Activated naive CD4-positive, alpha-beta T cell treated with anti-CD3 and anti-CD28 coated beads, Interleukin-2, amount 10 ng/mL, durations not matched to agents 7 days and 5 days (primary cell): Measurements from ENCODE around the gene CDC42SE2.
"Not testable (repeated sequence)": the region's sequence is repeated elsewhere in the genome, so short reads cannot be mapped to it uniquely, and the experiment has no call there.

ENCODE experiments used
- CTCF ChIA-PET: fragments of 350-600 bp; sonication (Branson Sonifier 250); formaldehyde crosslinking; loops from one replicate; lab custom pipeline; 2021; ENCODE audit warnings: antibody characterized with exemption; lab: Charles Lee
- DNase-seq: peaks from one replicate; pipeline ENCODE4 v3.0.0-alpha.2; 2020
- H3K27ac Mint-ChIP-seq: one replicate; pipeline ENCODE4 v1.8.0; 2021; ENCODE audit warnings: mild to moderate bottlenecking, moderate library complexity, mixed read lengths
- H3K27me3 Mint-ChIP-seq: one replicate; pipeline ENCODE4 v1.8.0; 2021; ENCODE audit warnings: mild to moderate bottlenecking, mixed read lengths
- H3K36me3 Mint-ChIP-seq: one replicate; pipeline ENCODE4 v1.8.0; 2021; ENCODE audit warnings: mixed read lengths
- H3K4me1 Mint-ChIP-seq: one replicate; pipeline ENCODE4 v1.8.0; 2021; ENCODE audit warnings: mixed read lengths
- H3K4me3 Mint-ChIP-seq: one replicate; pipeline ENCODE4 v1.8.0; 2021; ENCODE audit warnings: mild to moderate bottlenecking, moderate library complexity, mixed read lengths
- H3K9me3 Mint-ChIP-seq: one replicate; pipeline ENCODE4 v1.8.0; 2021; ENCODE audit warnings: mixed read lengths

Gene CDC42SE2

GRCh38 chr5:131228646-131229045, 35.2 kb upstream of the CDC42SE2 start:
- Mint-ChIP-seq H3K27me3 (no peaks in the 10 kb centered on the region), H3K4me3 (no peak overlapping the region), H3K27ac (no peak overlapping the region), H3K4me1 (peaks cover 8% of the 10 kb centered on the region), H3K9me3 (no peaks in the 10 kb centered on the region), H3K36me3 (no peaks in the 10 kb centered on the region)
- DNase-seq, result no peak
- CTCF ChIA-PET, result interaction anchor here (0.6 kb wide), 1 partner anchor 35 kb away, joined by 5 read pairs; the partner anchor contains the start of gene CDC42SE2

- Mint-ChIP-seq H3K36me3 (no peaks in the 10 kb centered on the region), H3K9me3 (no peaks in the 10 kb centered on the region), H3K4me3 (no peak overlapping the region), H3K4me1 (peaks cover 8% of the 10 kb centered on the region), H3K27me3 (no peaks in the 10 kb centered on the region), H3K27ac (no peak overlapping the region)
- DNase-seq, result no peak
- CTCF ChIA-PET, result no interaction called here
These were observed 34.2 kb upstream of the CDC42SE2 start for GRCh38 chr5:131229623-131230022.

- Mint-ChIP-seq H3K4me3 (no peak overlapping the region), H3K27me3 (no peaks in the 10 kb centered on the region), H3K27ac (no peak overlapping the region), H3K9me3 (no peaks in the 10 kb centered on the region), H3K4me1 (peaks cover 8% of the 10 kb centered on the region), H3K36me3 (no peaks in the 10 kb centered on the region)
- no peak for DNase-seq
- CTCF ChIA-PET, result no interaction called here
These were observed 33.4 kb upstream of the CDC42SE2 start for GRCh38 chr5:131230406-131230805.

- Mint-ChIP-seq H3K4me1 (peaks cover 2% of the 10 kb centered on the region), H3K27me3 (no peaks in the 10 kb centered on the region), H3K27ac (no peak overlapping the region), H3K36me3 (peaks cover 4% of the 10 kb centered on the region), H3K4me3 (no peak overlapping the region), H3K9me3 (no peaks in the 10 kb centered on the region)
- CTCF ChIA-PET, result no interaction called here
- DNase-seq, result no peak
These were observed 24.2 kb upstream of the CDC42SE2 start for GRCh38 chr5:131239686-131240085.

GRCh38 chr5:131242728-131243255, 21.1 kb upstream of the CDC42SE2 start:
- Mint-ChIP-seq H3K36me3 (peaks cover 7% of the 10 kb centered on the region), H3K9me3 (peaks cover 6% of the 10 kb centered on the region), H3K4me1 (peaks cover 2% of the 10 kb centered on the region), H3K27ac (no peak overlapping the region), H3K4me3 (no peak overlapping the region), H3K27me3 (no peaks in the 10 kb centered on the region)
- CTCF ChIA-PET, result no interaction called here
- DNase-seq, result no peak

- H3K9me3 Mint-ChIP-seq, result peaks cover 6% of the 10 kb centered on the region
- DNase-seq, result no peak
- H3K4me1 Mint-ChIP-seq, result peaks cover 17% of the 10 kb centered on the region
- CTCF ChIA-PET, result interaction anchor here (1.4 kb wide), 1 partner anchor 137 kb away, joined by 4 read pairs; no protein-coding TSS in a partner anchor
- peaks cover 7% of the 10 kb centered on the region for H3K36me3 Mint-ChIP-seq
- no peak overlapping the region for H3K4me3 Mint-ChIP-seq
- no peak overlapping the region for H3K27ac Mint-ChIP-seq
- no peaks in the 10 kb centered on the region for H3K27me3 Mint-ChIP-seq
These were observed 18.5 kb upstream of the CDC42SE2 start for GRCh38 chr5:131245312-131245711.

GRCh38 chr5:131245948-131246347, 17.9 kb upstream of the CDC42SE2 start:
- H3K27ac Mint-ChIP-seq, result no peak overlapping the region

GRCh38 chr5:131246504-131246903, 17.3 kb upstream of the CDC42SE2 start:
- H3K27me3 Mint-ChIP-seq, result no peaks in the 10 kb centered on the region
- no peak for DNase-seq
- CTCF ChIA-PET, result no interaction called here
- H3K4me1 Mint-ChIP-seq, result peaks cover 28% of the 10 kb centered on the region
- no peak overlapping the region for H3K27ac Mint-ChIP-seq
- H3K4me3 Mint-ChIP-seq, result no peak overlapping the region
- peaks cover 6% of the 10 kb centered on the region for H3K9me3 Mint-ChIP-seq
- H3K36me3 Mint-ChIP-seq, result peaks cover 7% of the 10 kb centered on the region

More at GRCh38 chr5:131245948-131246347, 17.9 kb upstream of the CDC42SE2 start:
- Mint-ChIP-seq H3K36me3 (peaks cover 7% of the 10 kb centered on the region), H3K4me1 (peaks cover 23% of the 10 kb centered on the region), H3K27me3 (no peaks in the 10 kb centered on the region), H3K4me3 (no peak overlapping the region), H3K9me3 (peaks cover 6% of the 10 kb centered on the region)
- CTCF ChIA-PET, result interaction anchor here (1.4 kb wide), 1 partner anchor 136 kb away, joined by 4 read pairs; no protein-coding TSS in a partner anchor
- DNase-seq, result no peak

GRCh38 chr5:131250751-131251475, 12.9 kb upstream of the CDC42SE2 start:
- Mint-ChIP-seq H3K27ac (peak overlapping the region; percentile 97), H3K4me1 (peaks cover 62% of the 10 kb centered on the region), H3K9me3 (peaks cover 3% of the 10 kb centered on the region), H3K36me3 (peaks cover 3% of the 10 kb centered on the region), H3K4me3 (peak overlapping the region; percentile 58), H3K27me3 (no peaks in the 10 kb centered on the region)
- no peak for DNase-seq
- CTCF ChIA-PET, result interaction anchor here (0.8 to 1.5 kb wide), 3 partner anchors 14 to 28 kb away, joined by 3 to 7 read pairs (median 3); no protein-coding TSS in a partner anchor

- DNase-seq, result peak; percentile 90
- peaks cover 81% of the 10 kb centered on the region for H3K4me1 Mint-ChIP-seq
- CTCF ChIA-PET, result interaction anchor here (0.8 to 1.7 kb wide), 7 partner anchors 10 to 183 kb away, joined by 3 to 9 read pairs (median 3); no protein-coding TSS in a partner anchor
- peaks cover 13% of the 10 kb centered on the region for H3K36me3 Mint-ChIP-seq
- H3K4me3 Mint-ChIP-seq, result peak overlapping the region; percentile 90
- H3K27ac Mint-ChIP-seq, result peak overlapping the region; percentile 97
- H3K9me3 Mint-ChIP-seq, result no peaks in the 10 kb centered on the region
- H3K27me3 Mint-ChIP-seq, result no peaks in the 10 kb centered on the region
These were observed 11.1 kb upstream of the CDC42SE2 start for GRCh38 chr5:131252824-131253171.

GRCh38 chr5:131254025-131254424, 9.8 kb upstream of the CDC42SE2 start:
- peak; percentile 37 for DNase-seq
- not testable (repeated sequence) for H3K27me3 Mint-ChIP-seq, H3K9me3 Mint-ChIP-seq
- Mint-ChIP-seq H3K36me3 (peaks cover 23% of the 10 kb centered on the region), H3K4me1 (peaks cover 91% of the 10 kb centered on the region), H3K4me3 (peak overlapping the region; percentile 90), H3K27ac (peak overlapping the region; percentile 97)
- CTCF ChIA-PET, result interaction anchor here (0.8 to 1.7 kb wide), 5 partner anchors 9 to 128 kb away, joined by 3 to 9 read pairs (median 3); no protein-coding TSS in a partner anchor

- DNase-seq, result no peak
- Mint-ChIP-seq H3K27me3 (no peaks in the 10 kb centered on the region), H3K27ac (peak overlapping the region; percentile 97), H3K9me3 (no peaks in the 10 kb centered on the region), H3K4me3 (peak overlapping the region; percentile 90), H3K4me1 (peaks cover 90% of the 10 kb centered on the region), H3K36me3 (peaks cover 29% of the 10 kb centered on the region)
- CTCF ChIA-PET, result interaction anchor here (0.8 to 1.0 kb wide), 4 partner anchors 8 to 53 kb away, joined by 3 read pairs; no protein-coding TSS in a partner anchor
These were observed 9.1 kb upstream of the CDC42SE2 start for GRCh38 chr5:131254741-131255140.

GRCh38 chr5:131256507-131256823, 7.4 kb upstream of the CDC42SE2 start:
- Mint-ChIP-seq H3K36me3 (peaks cover 33% of the 10 kb centered on the region), H3K27ac (peak overlapping the region; percentile 79), H3K27me3 (no peaks in the 10 kb centered on the region), H3K9me3 (no peaks in the 10 kb centered on the region), H3K4me3 (peak overlapping the region; percentile 60), H3K4me1 (peaks cover 85% of the 10 kb centered on the region)
- DNase-seq, result no peak
- CTCF ChIA-PET, result interaction anchor here (2.3 kb wide), 1 partner anchor 10 kb away, joined by 6 read pairs; no protein-coding TSS in a partner anchor

- Mint-ChIP-seq H3K4me3 (peak overlapping the region; percentile 14), H3K36me3 (peaks cover 36% of the 10 kb centered on the region), H3K27ac (peak overlapping the region; percentile 79), H3K27me3 (no peaks in the 10 kb centered on the region), H3K9me3 (no peaks in the 10 kb centered on the region), H3K4me1 (peaks cover 82% of the 10 kb centered on the region)
- CTCF ChIA-PET, result interaction anchor here (1.4 to 1.7 kb wide), 2 partner anchors 23 to 158 kb away, joined by 3 to 5 read pairs; no protein-coding TSS in a partner anchor
- no peak for DNase-seq
These were observed 5.1 kb upstream of the CDC42SE2 start for GRCh38 chr5:131258733-131259132.
